ENCODE measurements around the gene BLVRB. TPM values are rescaled to one million over a fixed set of nuclear protein-coding genes. Genes with fewer than 3 reads are reported as not detected.

Gene BLVRB
- total RNA-seq: 179 and 187 TPM in 2 replicates

GRCh38 chr19:40465557-40466218 lies at the start of gene BLVRB:
Gene BLVRB, minus strand, starts transcription at chr19:40465745. Its CDS starts 57 bp downstream, at chr19:40465688.

GRCh38 chr19:40466985-40467734 lies 1.6 kb upstream of the BLVRB start, which contains the start of gene SPTBN4:
Gene SPTBN4, plus strand, starts transcription at chr19:40467001. Its CDS starts 5,621 bp downstream, at chr19:40472622.

DNA sequence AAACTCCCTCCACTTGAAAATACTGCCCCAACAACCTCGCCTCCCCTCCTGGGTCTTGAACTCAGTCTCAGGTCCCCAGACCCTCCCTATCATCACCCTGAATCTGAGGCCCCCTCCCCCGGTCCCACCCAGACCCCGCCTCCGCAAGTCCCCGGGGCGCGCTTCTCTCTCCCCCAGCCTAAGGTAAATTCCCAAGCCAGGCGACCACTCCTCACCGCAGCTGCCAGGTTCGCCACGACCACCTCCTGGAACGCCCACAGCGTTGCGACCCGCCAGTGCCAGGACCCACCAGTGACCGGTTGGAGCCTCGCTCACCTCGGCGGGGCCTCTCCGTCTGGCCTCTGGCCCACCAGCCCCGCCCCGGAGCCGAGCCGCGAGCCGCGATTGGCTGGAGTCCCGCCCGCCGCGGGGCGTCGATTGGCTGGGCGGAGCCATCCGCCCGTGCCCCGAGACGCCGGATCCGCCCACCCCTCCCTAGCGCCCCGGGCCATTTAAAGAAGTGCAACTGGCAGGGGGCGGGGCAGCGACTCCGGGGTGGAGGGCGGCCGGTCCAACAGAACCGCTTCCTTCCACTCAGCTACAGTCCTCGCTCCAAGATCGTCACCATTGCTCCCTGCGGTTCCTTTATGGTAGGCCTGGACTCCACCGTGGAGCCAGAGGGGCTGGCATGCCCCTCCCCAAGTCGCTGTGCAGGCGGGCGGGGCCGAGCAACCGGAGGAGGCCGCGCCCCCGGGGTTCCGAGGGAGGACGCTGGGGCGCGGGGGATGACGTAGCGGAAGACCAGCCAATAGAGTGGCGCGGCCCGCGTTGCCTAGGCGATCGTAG lies 21.3 kb downstream of the BLVRB start, which contains the start of gene SERTAD3:
Gene SERTAD3, minus strand, starts transcription at position 336 of the 825 bp plus-strand sequence. CDS start 2,255 bp downstream, outside the sequence.

GRCh38 chr19:40425450-40426287 lies 39.9 kb downstream of the BLVRB start, which contains the start of gene SERTAD1:
Gene SERTAD1, minus strand, starts transcription at chr19:40425992. Its CDS starts 2,446 bp downstream, at chr19:40423546.

GRCh38 chr19:40413291-40413845 lies 52.2 kb downstream of the BLVRB start, which contains the start of gene PRX:
Gene PRX, minus strand, starts transcription at chr19:40413378. Its CDS starts 5,446 bp downstream, at chr19:40407932.

Other genes with a start within 250 kb of the BLVRB start
- gene TTC9B, start 247.4 kb downstream of the BLVRB start, total RNA-seq: 0.17 TPM in 1 of 2 replicates, not detected in the other
- gene CCNP, start 239.1 kb downstream of the BLVRB start, total RNA-seq: 0.33 and 0.58 TPM in 2 replicates
- 143 and 162 TPM in 2 replicates for gene AKT2, start 180.4 kb downstream of the BLVRB start, total RNA-seq
- gene C19orf47, start 117.3 kb downstream of the BLVRB start, total RNA-seq: 6.0 and 8.1 TPM in 2 replicates
- gene PLD3, start 117.0 kb downstream of the BLVRB start, total RNA-seq: 199 and 478 TPM in 2 replicates
- gene HIPK4, start 75.6 kb downstream of the BLVRB start, total RNA-seq: 0.17 TPM in 1 of 2 replicates, not detected in the other
- gene PRX, start 52.4 kb downstream of the BLVRB start, total RNA-seq: 2.2 and 3.8 TPM in 2 replicates
- gene SERTAD1, start 39.8 kb downstream of the BLVRB start, total RNA-seq: 15.9 and 19.4 TPM in 2 replicates
- gene SERTAD3, start 21.4 kb downstream of the BLVRB start, total RNA-seq: 16.0 and 18.6 TPM in 2 replicates
- 12.9 and 18.4 TPM in 2 replicates for gene SPTBN4, start 1.3 kb upstream of the BLVRB start, total RNA-seq
- gene SHKBP1, start 111.1 kb upstream of the BLVRB start, total RNA-seq: 63.8 and 82.6 TPM in 2 replicates
- gene LTBP4, start 135.6 kb upstream of the BLVRB start, total RNA-seq: 161 and 308 TPM in 2 replicates
- 91.5 and 93.2 TPM in 2 replicates for gene NUMBL, start 224.9 kb upstream of the BLVRB start, total RNA-seq